ENCODE results near the gene CAMSAP1.

GRCh38 chr9:135758870-135759269 lies 148.5 kb downstream of the CAMSAP1 start:
- TF ChIP-seq CTCF (conservative IDR thresholded peaks at IDR 0.05) = no peak
- TF ChIP-seq EZH2 (IDR thresholded peaks at IDR 0.05; ENCODE audit: low read depth) = no peak

Measured in PC-9 (cell line).